Measurements from ENCODE around the gene PRKAR1B. TPM values are rescaled to one million over a fixed set of nuclear protein-coding genes. Genes with fewer than 3 reads are reported as not detected.

The PRKAR1B gene
- total RNA-seq, 1 donor from 2014 or later, result 14.2 TPM

DNA sequence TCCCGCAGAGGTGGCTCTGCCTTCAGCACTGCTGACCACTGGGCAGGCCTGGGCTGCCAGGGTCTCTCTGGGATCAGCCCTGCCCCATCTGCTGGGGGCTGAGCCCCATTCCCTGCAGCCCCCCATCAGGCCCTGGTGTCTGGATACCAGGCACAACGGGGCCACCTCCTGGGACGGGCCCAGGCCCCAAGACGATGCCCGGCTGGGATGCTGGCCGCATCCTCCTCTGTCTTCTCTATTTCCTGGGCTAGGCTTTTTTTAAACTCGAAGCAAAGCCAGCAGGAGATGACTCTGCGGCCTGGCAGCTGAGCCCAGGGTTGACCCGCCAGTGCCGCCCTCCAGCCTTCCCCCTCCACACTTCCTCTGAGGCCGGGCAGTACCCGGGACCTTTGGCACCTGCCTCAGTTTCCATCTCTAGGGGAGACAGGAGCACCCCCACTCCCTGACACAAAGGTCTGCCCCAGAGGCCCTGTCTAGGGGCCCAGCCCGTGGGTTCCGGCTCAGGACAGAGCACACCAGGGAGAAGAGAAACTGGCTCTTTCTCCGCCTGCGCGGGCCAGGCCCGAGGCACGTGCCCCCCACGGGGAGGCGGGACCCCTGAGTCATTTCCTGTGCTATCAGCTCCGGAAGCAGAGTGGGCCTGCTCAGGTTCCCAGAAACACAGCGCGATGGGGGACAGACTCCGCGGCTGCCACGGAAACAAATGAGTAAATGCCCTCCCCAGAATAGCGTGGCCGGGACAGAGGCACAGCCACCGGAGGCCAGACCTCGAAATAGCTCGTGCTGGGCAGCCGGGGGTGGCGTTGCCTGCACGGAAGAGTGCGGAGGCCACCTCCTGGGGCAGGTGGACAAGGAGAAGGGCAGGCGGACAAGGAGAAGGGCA is 122.8 kb downstream of the PRKAR1B start:
- intact Hi-C loops (cut with micrococcal nuclease), result no loop called here
- Histone ChIP-seq H3K4me3 (peak overlapping the region; percentile 44), H3K36me3 (peaks cover 3% of the 10 kb centered on the region), H3K9me3 (replicated peaks) (no peaks in the 10 kb centered on the region), H3K27ac (replicated peaks) (peak overlapping the region; percentile 85), H3K4me1 (peaks cover 54% of the 10 kb centered on the region), H3K27me3 (ENCODE audit: low read depth) (no peaks in the 10 kb centered on the region)
- peak; percentile 78 for DNase-seq
- TF ChIP-seq, protein P1, sequence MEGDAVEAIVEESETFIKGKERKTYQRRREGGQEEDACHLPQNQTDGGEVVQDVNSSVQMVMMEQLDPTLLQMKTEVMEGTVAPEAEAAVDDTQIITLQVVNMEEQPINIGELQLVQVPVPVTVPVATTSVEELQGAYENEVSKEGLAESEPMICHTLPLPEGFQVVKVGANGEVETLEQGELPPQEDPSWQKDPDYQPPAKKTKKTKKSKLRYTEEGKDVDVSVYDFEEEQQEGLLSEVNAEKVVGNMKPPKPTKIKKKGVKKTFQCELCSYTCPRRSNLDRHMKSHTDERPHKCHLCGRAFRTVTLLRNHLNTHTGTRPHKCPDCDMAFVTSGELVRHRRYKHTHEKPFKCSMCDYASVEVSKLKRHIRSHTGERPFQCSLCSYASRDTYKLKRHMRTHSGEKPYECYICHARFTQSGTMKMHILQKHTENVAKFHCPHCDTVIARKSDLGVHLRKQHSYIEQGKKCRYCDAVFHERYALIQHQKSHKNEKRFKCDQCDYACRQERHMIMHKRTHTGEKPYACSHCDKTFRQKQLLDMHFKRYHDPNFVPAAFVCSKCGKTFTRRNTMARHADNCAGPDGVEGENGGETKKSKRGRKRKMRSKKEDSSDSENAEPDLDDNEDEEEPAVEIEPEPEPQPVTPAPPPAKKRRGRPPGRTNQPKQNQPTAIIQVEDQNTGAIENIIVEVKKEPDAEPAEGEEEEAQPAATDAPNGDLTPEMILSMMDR (IDR thresholded peaks at IDR 0.05; ENCODE audit: borderline replicate concordance), result no peak

DNA sequence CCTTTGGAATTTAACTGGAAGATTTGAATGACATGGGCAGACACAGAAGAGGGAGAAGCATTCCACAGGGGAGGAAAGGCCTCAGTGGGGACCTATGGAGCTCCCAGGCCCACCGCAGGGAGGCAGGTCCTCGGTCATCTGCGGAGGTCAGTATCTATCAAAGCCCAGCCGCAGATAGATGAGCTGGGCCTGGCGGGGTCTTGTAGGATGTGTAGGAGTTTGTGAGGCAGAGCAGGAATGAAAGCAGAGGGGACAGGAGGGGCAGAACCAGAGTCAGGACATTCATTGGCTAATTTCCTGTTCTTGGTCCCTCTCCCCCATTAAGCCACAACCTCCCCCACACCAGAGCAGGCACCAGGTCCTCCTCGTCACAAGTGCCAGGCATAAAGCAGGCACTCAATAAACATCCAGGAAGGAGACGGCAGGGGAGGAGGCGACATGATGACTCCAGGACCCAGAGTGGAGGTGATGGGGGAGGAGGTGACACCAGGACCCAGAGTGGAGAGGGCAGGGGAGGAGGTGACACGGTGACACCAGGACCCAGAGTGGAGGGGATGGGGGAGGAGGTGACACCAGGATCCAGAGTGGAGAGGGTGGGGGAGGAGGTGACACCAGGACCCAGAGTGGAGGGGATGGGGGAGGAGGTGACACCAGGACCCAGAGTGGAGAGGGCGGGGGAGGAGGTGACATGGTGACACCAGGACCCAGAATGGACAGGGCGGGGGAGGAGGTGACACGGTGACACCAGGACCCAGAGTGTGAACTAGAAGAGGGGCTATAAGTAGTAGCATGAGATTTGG is 123.7 kb downstream of the PRKAR1B start:
- Histone ChIP-seq H3K36me3 (peaks cover 3% of the 10 kb centered on the region), H3K27ac (replicated peaks) (peak overlapping the region; percentile 85), H3K9me3 (replicated peaks) (no peaks in the 10 kb centered on the region), H3K27me3 (ENCODE audit: low read depth) (no peaks in the 10 kb centered on the region), H3K4me1 (peaks cover 49% of the 10 kb centered on the region), H3K4me3 (no peak overlapping the region)
- intact Hi-C loops (cut with micrococcal nuclease), result no loop called here
- DNase-seq, result no peak
- TF ChIP-seq, protein P1 (IDR thresholded peaks at IDR 0.05; ENCODE audit: borderline replicate concordance), result no peak

DNA sequence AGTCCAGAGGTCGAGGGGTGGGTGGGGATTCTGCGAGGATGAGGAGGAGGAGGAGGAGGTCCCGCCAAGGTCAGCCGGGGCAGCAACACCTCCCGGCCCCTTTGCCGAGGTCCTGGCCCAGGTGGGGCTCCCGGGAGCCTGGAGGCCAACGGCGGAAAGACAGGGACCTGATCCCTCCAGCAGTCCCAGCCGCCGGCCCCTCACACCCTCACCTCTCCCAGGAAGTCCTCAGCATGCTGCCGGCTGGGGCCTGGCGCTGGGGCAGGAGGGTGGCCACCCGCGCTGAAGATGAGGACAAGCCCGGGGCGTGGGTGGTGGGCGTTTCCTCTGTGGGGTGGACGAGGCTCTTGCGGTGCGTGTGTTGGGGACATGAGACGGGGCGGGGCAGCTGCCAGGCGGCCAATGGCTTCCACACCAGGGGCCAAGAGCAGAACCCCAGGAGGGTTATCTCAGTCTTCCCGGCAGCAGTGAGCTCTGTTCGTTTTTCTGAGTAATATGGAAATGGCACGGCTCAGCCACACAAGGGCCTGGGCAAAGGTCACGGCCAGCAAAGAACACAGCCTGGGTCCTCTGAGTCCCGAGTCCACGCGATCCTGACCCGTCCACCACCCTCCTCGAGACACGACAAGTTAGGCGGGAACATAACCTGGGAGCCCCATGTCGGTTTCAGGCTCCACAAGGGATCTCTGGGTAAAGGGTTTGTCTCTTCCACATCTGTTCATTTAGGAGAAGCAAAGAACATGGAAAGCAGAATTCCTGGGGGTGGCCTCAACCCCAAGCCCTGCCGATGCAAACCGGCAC is 124.5 kb downstream of the PRKAR1B start:
- DNase-seq, result no peak
- H3K4me1 ChIP-seq, result peaks cover 43% of the 10 kb centered on the region
- peaks cover 3% of the 10 kb centered on the region for H3K36me3 ChIP-seq
- peak overlapping the region; percentile 40 for H3K4me3 ChIP-seq
- intact Hi-C loops (cut with micrococcal nuclease), result no loop called here
- H3K27ac ChIP-seq (replicated peaks), result peak overlapping the region; percentile 85
- no peaks in the 10 kb centered on the region for H3K27me3 ChIP-seq (ENCODE audit: low read depth)
- TF ChIP-seq, protein P1 (IDR thresholded peaks at IDR 0.05; ENCODE audit: borderline replicate concordance), result no peak
- no peaks in the 10 kb centered on the region for H3K9me3 ChIP-seq (replicated peaks)

DNA sequence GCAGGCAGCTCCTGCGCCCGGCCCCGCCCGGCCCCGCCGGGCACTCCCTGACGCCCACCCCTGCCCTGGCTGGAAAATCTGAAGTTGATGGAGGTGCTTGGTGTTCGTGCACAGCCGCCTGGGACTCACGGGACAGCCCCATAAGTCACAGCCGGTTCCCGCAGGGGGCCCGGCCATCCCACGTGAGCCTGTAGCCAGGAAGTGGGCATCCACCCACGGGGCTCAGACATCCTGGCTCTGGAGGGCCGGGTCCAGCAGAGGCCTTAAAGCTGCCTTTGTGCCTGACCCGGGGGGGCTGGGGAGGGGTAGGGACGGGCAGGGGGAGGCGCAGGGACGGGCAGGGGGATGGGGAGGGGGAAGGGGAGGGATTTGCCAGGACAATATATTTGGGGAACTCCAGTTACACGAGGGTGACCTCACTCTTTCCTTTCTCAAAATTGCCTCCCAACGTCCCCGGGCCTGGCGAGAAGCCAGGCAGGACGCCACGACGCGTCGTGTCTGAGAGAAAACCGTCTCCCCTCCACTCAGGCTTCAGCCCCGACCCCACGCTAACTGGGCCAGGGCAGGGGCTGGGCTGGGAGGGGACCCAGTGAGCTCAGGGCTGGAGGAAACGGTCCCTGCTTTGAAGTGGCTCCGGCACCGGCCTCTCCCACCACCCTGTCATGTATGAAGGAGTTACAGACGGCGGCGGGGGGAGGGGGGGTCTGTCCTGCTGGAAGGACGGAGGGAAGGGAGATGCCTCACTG is 125.3 kb downstream of the PRKAR1B start:
- peak; percentile 49 for DNase-seq
- H3K4me1 ChIP-seq, result peaks cover 43% of the 10 kb centered on the region
- intact Hi-C loops (cut with micrococcal nuclease), result no loop called here
- H3K36me3 ChIP-seq, result peaks cover 3% of the 10 kb centered on the region
- peak overlapping the region; percentile 40 for H3K4me3 ChIP-seq
- TF ChIP-seq, protein P1 (IDR thresholded peaks at IDR 0.05; ENCODE audit: borderline replicate concordance), result no peak
- peak overlapping the region; percentile 85 for H3K27ac ChIP-seq (replicated peaks)
- no peaks in the 10 kb centered on the region for H3K9me3 ChIP-seq (replicated peaks)
- H3K27me3 ChIP-seq (ENCODE audit: low read depth), result no peaks in the 10 kb centered on the region

Data from left ventricle myocardium inferior (tissue), 1 donor.